Endodermal cell (in vitro differentiated cells): ENCODE data around the gene KCNG1. TPM values are rescaled to one million over a fixed set of nuclear protein-coding genes. Genes with fewer than 3 reads are reported as not detected.

Experiments used
- DNase-seq: peaks from one replicate; pipeline ENCODE4 v3.0.0-alpha.2; 2017
- H3K27ac ChIP-seq: 2 replicates; pipeline ENCODE4 v1.5.1; 2013; ENCODE audit warnings: mild to moderate bottlenecking, low read depth, low read length, moderate library complexity
- H3K27me3 ChIP-seq: 2 replicates; pipeline ENCODE4 v1.6.1; 2013; ENCODE audit warnings: mild to moderate bottlenecking, low read length, moderate library complexity; ENCODE audit not compliant: insufficient read depth, control insufficient read depth, poor library complexity, severe bottlenecking
- H3K36me3 ChIP-seq: 2 replicates; pipeline ENCODE4 v1.7.0; 2013; ENCODE audit warnings: mild to moderate bottlenecking, low read length, moderate library complexity; ENCODE audit not compliant: control insufficient read depth, insufficient read depth
- H3K4me1 ChIP-seq: one replicate; pipeline ENCODE4 v1.7.0; 2013; ENCODE audit warnings: low read length; ENCODE audit not compliant: control insufficient read depth, insufficient read depth
- H3K4me3 ChIP-seq: 2 replicates; pipeline ENCODE4 v1.5.1; 2013; ENCODE audit warnings: mild to moderate bottlenecking, low read length, moderate library complexity
- H3K9ac ChIP-seq: 2 replicates; pipeline ENCODE4 v1.6.1; 2013; ENCODE audit warnings: mild to moderate bottlenecking, low read length, moderate library complexity; ENCODE audit not compliant: poor library complexity, severe bottlenecking; ENCODE audit errors: extremely low read depth
- H3K9me3 ChIP-seq: 2 replicates; pipeline ENCODE4 v1.6.1; 2013; ENCODE audit warnings: mild to moderate bottlenecking, low read length, moderate library complexity; ENCODE audit not compliant: control insufficient read depth
- H3K27ac Mint-ChIP-seq: 2 replicates; pipeline ENCODE4 v1.8.0; 2020; ENCODE audit warnings: mixed read lengths
- H3K27me3 Mint-ChIP-seq: 2 replicates; pipeline ENCODE4 v1.8.0; 2021; ENCODE audit warnings: mild to moderate bottlenecking, mixed read lengths; ENCODE audit not compliant: insufficient read depth
- H3K36me3 Mint-ChIP-seq: 2 replicates; pipeline ENCODE4 v1.8.0; 2020; ENCODE audit warnings: low read depth, mixed read lengths
- H3K4me1 Mint-ChIP-seq: 2 replicates; pipeline ENCODE4 v1.8.0; 2020; ENCODE audit warnings: mixed read lengths
- H3K4me3 Mint-ChIP-seq: 2 replicates; pipeline ENCODE4 v1.8.0; 2020; ENCODE audit warnings: mild to moderate bottlenecking, moderate library complexity, mixed read lengths
- H3K9me3 Mint-ChIP-seq: 2 replicates; pipeline ENCODE4 v1.8.0; 2020; ENCODE audit warnings: mild to moderate bottlenecking, mixed read lengths
- WGBS, 2 experiments: methylation state at CpG; one replicate each; pipeline versions ENCODE4 v1.1.5 to v1.1.7; 2013; ENCODE audit warnings: missing lambda C conversion rate in 2 of 2, mixed read lengths in 1 of 2; ENCODE audit not compliant: insufficient coverage in 1 of 2, insufficient read length in 1 of 2; 5-methylcytosine and 5-hydroxymethylcytosine counted together
- total RNA-seq, 2 donors: library from RNA; stranded (reverse); fragmentation: NEBNext Ultra II Directional in 1 of 2; extraction: Animal tissue kit (Norgen Biotek cat#: 25700) in 1 of 2; gene quantifications; 2 replicates in 1 of 2; 3 replicates in 1 of 2; pipeline ENCODE4 v1.2.1, GENCODE V29; 2021
- TF ChIP-seq, protein P1 (sequence below): fragments of 200-600 bp; sonication (generic); conservative IDR thresholded peaks from 2 replicates; pipeline ENCODE4 v1.5.0; 2021; ENCODE audit warnings: antibody characterized with exemption, mild to moderate bottlenecking

KCNG1 gene
- total RNA-seq, 2 donors from 2014 or later, result 106 to 126 TPM

DNA sequence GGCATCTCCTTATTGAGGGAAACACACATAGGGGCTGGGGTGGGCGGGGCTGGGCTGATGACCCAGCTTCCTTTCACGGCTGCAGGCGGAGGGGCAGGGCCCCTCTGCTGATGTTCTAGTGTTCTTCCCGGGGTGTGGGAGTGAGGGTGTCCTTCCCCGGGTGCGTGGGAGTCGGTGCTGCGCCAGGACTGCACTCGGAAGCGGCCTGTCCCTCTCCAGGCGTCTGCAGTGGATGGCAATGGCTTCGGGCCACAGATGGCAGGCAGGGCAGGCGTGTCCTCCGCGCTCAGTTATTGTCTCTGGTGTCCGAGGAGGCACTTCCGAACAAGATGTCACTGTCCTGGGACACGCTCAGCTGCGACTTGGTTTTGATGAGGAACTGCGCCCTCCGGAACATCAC, 19.2 kb downstream of the KCNG1 start:
- H3K27ac Mint-ChIP-seq, result no peak overlapping the region
- Histone ChIP-seq H3K9me3 (no peaks in the 10 kb centered on the region), H3K27me3 (no peaks in the 10 kb centered on the region), H3K27ac (peak overlapping the region; percentile 66), H3K4me3 (no peak overlapping the region), H3K36me3 (peaks cover 63% of the 10 kb centered on the region), H3K4me1 (no peaks in the 10 kb centered on the region), H3K9ac (no peak overlapping the region)
- no peaks in the 10 kb centered on the region for H3K4me1 Mint-ChIP-seq
- peaks cover 60% of the 10 kb centered on the region for H3K36me3 Mint-ChIP-seq
- H3K4me3 Mint-ChIP-seq, result no peak overlapping the region
- no peaks in the 10 kb centered on the region for H3K27me3 Mint-ChIP-seq
- no peaks in the 10 kb centered on the region for H3K9me3 Mint-ChIP-seq
- TF ChIP-seq, protein P1, sequence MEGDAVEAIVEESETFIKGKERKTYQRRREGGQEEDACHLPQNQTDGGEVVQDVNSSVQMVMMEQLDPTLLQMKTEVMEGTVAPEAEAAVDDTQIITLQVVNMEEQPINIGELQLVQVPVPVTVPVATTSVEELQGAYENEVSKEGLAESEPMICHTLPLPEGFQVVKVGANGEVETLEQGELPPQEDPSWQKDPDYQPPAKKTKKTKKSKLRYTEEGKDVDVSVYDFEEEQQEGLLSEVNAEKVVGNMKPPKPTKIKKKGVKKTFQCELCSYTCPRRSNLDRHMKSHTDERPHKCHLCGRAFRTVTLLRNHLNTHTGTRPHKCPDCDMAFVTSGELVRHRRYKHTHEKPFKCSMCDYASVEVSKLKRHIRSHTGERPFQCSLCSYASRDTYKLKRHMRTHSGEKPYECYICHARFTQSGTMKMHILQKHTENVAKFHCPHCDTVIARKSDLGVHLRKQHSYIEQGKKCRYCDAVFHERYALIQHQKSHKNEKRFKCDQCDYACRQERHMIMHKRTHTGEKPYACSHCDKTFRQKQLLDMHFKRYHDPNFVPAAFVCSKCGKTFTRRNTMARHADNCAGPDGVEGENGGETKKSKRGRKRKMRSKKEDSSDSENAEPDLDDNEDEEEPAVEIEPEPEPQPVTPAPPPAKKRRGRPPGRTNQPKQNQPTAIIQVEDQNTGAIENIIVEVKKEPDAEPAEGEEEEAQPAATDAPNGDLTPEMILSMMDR, result no peak
- 87 to 93% methylated on average over 19 to 21 of the region's 21 CpGs for WGBS, 2 experiments
- DNase-seq, result no peak

DNA sequence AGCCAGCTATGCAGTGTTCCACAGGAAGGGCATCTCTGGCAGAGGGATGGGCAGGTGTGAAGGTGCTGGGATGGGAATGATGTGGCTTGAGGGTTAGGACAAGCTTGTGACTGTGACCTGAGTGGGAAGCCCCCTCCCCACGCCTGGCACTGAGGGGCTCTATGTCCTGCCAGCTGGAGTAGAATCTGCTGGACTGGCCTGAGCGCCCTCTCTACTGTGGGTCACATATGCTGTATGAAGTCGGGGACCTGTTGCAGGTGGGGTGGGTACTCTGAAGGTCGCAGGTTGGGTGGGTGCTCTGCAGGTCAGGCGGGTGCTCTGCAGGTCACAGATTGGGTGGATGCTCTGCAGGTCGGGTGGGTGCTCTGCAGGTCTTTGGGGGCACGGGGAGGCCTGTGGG, 20.3 kb downstream of the KCNG1 start:
- Histone ChIP-seq H3K4me1 (no peaks in the 10 kb centered on the region), H3K9me3 (no peaks in the 10 kb centered on the region), H3K27me3 (no peaks in the 10 kb centered on the region), H3K9ac (no peak overlapping the region), H3K27ac (no peak overlapping the region), H3K4me3 (no peak overlapping the region), H3K36me3 (peaks cover 52% of the 10 kb centered on the region)
- H3K27me3 Mint-ChIP-seq, result no peaks in the 10 kb centered on the region
- H3K27ac Mint-ChIP-seq, result no peak overlapping the region
- H3K4me3 Mint-ChIP-seq, result no peak overlapping the region
- TF ChIP-seq, protein P1, result no peak
- no peaks in the 10 kb centered on the region for H3K9me3 Mint-ChIP-seq
- H3K4me1 Mint-ChIP-seq, result no peaks in the 10 kb centered on the region
- DNase-seq, result no peak
- H3K36me3 Mint-ChIP-seq, result peaks cover 49% of the 10 kb centered on the region
- WGBS, 2 experiments, result 84 to 94% methylated on average over 4 to 7 of the region's 7 CpGs

DNA sequence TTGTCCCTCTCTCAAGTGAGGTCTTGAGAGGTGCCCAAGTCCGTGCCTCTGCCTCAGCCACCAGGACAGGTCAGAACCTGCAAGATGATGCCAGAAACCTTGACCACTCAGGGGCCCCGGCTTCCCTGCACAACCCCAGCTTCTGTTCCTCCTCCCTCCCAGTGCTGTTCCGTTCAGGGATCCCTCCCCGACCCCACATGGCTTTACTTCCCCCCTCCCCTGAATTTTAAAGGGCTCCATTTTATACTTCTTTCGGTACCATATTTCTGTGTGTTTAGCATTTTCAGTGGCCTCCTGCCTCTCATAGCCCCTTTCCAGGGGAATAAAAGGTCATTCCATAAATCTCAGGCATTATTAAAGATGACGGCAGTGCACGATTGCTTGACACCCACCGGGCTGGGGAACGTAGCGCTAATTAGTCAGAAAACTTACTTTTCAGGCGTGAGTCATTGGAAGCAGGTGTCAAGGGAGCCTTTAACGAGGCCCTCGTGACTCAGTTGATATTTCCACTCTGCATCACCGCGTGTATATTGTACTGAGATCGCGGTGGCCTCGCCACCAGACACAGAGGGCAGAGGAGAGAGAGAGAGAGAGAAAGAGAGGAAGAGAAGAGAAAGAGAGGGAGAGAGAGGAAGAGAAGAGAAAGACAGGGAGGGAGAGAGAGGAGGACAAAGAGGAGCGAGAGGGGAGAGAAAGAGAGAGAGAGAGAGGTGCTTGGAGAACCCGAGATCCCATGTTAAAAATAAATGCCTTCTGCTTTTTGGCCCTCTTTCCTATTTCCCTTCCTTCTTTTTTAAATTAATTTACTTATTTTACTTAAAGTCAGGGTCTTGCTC, 21.3 kb downstream of the KCNG1 start:
- no peak overlapping the region for H3K27ac Mint-ChIP-seq
- TF ChIP-seq, protein P1, result no peak
- no peak overlapping the region for H3K9ac ChIP-seq
- H3K27me3 Mint-ChIP-seq, result no peaks in the 10 kb centered on the region
- no peaks in the 10 kb centered on the region for H3K9me3 ChIP-seq
- peaks cover 43% of the 10 kb centered on the region for H3K36me3 Mint-ChIP-seq
- no peak overlapping the region for H3K27ac ChIP-seq
- 94 to 95% methylated on average over 18 to 20 of the region's 20 CpGs for WGBS, 2 experiments
- H3K4me3 ChIP-seq, result no peak overlapping the region
- no peaks in the 10 kb centered on the region for H3K27me3 ChIP-seq
- DNase-seq, result no peak
- no peaks in the 10 kb centered on the region for H3K4me1 ChIP-seq
- H3K4me1 Mint-ChIP-seq, result peaks cover 6% of the 10 kb centered on the region
- H3K36me3 ChIP-seq, result peaks cover 43% of the 10 kb centered on the region
- H3K9me3 Mint-ChIP-seq, result no peaks in the 10 kb centered on the region
- H3K4me3 Mint-ChIP-seq, result no peak overlapping the region
